Measurements from ENCODE around the gene POTEB3. TPM values are rescaled to one million over a fixed set of nuclear protein-coding genes. Genes with fewer than 3 reads are reported as not detected.
"Not testable (repeated sequence)": the region's sequence is repeated elsewhere in the genome, so short reads cannot be mapped to it uniquely, and the experiment has no call there.

The POTEB3 gene
- total RNA-seq: not detected

DNA sequence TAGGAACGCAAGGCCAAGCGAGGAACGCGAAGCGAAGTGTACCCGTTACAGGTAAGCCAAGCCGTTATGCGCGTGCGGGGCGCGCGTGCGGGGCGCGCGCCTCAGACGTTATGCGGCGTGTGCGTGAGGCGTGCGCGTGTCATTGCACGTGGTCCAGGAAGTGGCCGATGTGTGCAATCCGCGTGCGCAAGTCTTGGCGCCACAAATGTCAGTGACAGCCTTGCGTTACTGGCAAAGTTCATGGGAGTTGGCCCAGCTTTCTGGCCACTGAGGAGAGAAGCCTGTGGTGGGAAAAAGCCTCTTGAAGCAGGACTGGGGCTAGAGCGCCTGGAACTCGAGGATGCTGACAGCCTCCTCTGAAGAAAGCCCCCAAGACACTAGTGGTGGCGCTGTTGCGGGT, at the start of gene POTEB3:
Gene POTEB3 (minus strand): TSS at position 101 of the 400 bp plus-strand sequence. CDS start 488 bp downstream, outside the sequence.
- CTCF ChIA-PET, POLR2A ChIA-PET: not testable (repeated sequence)

DNA sequence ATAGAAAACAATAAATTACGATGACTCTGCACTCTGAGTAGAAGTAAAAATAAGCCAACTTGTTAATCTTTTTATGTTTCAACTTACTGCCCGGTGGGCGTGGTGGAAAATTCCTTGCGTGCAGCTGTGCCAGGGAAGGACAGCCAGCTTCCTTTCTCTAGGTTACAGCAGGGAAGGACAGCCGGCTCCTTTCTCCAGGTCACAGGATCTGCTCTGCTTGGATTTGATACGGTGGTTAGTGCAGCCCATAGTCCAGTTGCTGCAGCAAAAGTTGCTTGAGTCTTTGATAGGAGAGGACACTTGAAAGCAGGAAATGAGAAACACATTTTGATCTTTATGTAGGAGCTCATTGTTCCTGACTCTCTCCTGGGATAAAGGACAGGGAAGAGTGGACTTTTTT, 13.4 kb upstream of the POTEB3 start:
- CTCF ChIA-PET, POLR2A ChIA-PET: not testable (repeated sequence)

DNA sequence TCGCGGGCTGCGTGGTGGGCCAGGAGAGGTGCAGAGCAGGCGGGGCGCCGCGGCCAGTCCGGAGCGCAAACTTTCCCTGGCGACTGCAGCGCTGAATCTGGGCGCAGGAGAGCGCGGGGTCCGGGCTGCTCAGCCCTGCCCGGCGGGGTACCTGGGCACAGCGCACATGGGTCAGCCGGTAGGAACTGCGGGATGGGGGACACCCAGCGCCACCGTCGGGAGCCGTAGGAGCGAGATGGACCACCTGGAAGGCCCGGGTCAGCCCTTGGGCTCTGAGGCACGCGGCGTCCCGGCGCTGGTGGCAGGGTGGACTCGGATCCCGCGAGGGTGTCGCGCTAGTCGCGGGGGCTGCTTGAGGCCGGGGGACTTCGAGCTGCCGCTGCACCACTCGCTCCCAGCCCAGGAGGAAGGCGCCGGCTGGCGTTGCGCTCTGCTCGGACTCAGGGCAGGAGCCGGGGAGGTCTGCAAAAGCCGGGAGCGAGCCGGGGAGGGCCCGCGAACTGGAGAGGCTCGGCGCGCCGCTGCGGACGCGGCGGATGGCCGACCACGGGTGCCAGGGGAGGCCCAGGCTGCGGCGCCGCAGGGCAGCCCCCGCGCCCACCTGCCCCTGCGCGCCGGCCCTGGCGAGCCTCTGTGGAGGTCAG, 11.7 kb upstream of the POTEB3 start:
- POLR2A ChIA-PET, CTCF ChIA-PET: not testable (repeated sequence)

GRCh38 chr15:21451487-21451886, 11.2 kb upstream of the POTEB3 start:
- CTCF ChIA-PET, POLR2A ChIA-PET: not testable (repeated sequence)

DNA sequence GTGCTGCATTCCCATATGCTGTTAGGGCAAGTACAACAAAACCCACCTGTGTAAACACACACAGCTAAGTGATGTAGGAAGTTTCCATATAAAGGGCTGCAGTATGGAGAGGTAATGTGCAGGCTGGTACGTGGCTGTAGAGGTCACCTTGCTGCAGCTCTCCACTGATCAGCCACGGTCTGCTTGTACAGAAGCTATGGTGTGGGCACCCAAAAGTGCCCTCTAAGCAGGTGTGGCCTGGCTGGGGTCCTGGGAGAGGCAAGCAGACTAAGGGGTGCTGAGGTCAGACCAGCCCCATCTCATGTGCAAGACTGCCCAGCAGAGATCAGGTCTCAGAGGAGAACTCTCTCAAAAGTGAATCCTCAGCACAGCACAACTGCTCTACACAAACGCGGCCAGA, 32.9 kb downstream of the POTEB3 start:
- CTCF ChIA-PET, POLR2A ChIA-PET: not testable (repeated sequence)

GRCh38 chr15:21401531-21401930, 38.8 kb downstream of the POTEB3 start:
- CTCF ChIA-PET, POLR2A ChIA-PET: not testable (repeated sequence)

DNA sequence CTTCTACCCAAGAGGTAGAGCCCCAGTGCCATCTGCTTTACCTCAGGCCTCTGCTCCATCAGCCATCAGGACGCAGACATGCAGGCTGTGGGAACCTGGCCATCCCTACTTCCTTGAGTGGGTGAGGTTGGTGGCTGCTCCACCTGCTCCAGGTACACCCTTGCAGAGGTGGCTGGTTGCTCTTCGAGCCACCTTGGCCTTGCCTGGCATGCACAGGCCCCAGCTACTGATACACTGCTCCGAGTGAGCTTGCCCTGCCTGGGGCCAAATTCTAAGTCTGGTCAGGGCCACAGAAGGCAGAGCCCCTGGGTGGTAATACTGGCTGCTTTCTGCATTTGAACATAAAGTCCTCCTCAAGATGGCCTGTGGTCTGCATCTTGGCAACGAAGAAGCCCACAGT, 41.2 kb downstream of the POTEB3 start:
- POLR2A ChIA-PET, CTCF ChIA-PET: not testable (repeated sequence)

DNA sequence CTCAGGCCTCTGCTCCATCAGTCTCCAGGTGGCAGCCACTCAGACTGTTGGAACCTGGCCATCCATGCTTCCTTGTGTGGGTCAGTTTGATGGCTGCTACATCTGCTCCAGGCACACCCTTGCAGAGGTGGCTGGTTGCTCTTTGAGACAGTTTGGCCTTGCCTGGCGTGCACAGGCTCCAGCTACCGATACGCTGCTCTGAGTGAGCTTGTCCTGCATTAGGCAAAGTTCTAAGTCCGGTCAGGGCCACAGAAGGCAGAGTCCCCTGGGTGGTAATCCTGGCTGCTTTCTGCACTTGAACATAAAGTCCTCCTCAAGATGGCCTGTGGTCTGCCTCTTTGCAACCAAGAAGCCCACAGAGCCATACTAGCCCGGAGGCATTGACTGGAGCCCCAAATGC, 41.8 kb downstream of the POTEB3 start:
- CTCF ChIA-PET, POLR2A ChIA-PET: not testable (repeated sequence)

DNA sequence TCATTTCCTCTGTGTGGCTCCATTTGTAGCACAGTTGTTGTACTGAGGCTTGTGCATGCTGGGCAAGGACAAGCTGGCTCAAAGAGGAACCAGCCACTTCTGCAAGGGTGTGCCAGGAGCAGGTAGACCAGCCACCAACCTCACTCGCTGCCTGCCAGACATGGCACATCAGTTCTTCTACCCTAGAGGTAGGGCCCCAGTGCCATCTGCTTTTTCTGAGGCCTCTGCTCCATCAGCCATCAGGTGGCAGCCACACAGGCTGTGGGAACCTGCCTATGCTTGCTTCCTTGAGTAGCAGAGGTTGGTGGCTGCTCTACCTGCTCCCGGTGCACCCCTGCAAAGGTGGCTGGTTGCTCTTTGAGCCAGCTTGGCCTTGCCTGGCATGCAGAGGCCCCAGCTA, 42.6 kb downstream of the POTEB3 start:
- POLR2A ChIA-PET, CTCF ChIA-PET: not testable (repeated sequence)

DNA sequence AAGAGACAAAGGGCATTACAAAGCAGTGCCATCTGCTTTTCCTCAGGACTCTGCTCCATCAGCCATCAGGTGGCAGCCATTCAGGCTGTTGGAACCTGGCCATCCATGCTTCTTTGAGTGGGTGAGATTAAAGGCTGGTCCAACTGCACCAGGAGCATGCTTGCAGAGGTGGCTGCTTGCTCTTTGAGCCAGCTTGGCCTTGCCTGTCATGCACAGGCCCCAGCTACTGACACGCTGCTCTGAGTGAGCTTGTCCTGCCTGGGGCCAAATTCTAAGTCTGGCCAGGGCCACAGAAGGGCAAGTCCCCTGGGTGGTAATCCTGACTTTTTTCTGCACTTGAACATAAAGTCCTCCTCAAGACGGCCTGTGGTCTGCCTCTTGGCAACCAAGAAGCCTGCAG, 43.1 kb downstream of the POTEB3 start:
- POLR2A ChIA-PET, CTCF ChIA-PET: not testable (repeated sequence)

DNA sequence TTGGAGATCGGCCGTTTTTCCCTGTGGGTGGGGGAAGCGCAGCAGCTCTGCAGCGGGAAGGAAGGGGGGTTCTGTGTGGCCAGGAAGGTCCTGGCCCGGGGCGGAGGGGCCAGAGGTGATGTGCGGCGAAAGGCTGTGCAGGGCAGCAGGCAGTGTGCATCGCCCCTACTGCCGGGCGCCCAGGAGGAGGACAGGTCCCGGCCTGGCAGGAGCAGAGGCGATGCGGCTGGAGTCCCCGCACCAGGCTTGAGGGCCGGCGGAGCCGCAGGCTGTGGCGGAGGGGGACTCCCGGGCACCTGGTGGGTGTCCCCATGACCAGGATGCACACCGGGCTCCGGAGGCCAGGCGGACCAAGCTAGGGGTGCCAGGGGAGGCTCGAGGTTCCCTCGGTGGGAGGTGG, 54.3 kb downstream of the POTEB3 start:
- CTCF ChIA-PET, POLR2A ChIA-PET: not testable (repeated sequence)

- CTCF ChIA-PET, POLR2A ChIA-PET: not testable (repeated sequence)
These were observed 56.3 kb downstream of the POTEB3 start for GRCh38 chr15:21383866-21384485.

DNA sequence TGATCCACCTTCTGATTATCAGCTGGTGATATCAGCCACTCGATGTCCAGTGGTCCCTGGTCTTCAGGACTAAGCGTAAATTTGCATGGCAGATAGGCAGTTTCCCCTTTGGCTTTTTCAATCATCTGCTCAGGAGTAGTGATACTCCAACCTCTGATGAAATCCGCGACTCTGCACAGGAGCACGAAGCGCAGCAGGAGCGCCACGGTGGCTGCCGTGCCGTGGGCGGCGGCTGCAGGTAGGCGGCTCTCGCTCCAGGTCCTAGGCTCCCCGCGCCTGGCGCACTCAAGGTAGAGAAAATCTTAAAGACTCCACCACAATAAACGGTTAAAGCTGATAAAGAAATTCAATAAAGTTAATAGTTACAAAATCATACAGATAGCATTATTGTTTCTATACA, 66.6 kb downstream of the POTEB3 start:
- CTCF ChIA-PET, POLR2A ChIA-PET: not testable (repeated sequence)

GRCh38 chr15:21369177-21369576, 71.1 kb downstream of the POTEB3 start:
- POLR2A ChIA-PET, CTCF ChIA-PET: not testable (repeated sequence)

DNA sequence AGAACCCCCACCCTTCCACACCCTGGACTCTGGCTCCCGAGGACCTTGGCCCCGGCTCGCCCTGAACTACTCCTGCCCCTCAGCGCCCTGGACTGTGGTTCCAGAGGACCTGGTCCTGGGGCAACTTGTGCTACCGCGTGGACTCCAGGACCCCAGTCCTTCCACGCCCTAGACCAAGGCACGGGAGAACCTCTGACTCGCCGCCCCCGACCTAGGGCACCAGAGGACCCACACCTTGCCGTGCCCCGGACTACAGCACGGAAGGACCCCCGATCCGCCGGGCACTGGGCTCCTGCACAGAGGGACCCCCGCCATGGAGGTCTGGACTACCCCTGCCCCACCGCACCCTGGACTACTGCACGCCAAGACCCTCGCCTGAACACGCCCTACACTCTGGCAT, 71.7 kb downstream of the POTEB3 start:
- POLR2A ChIA-PET, CTCF ChIA-PET: not testable (repeated sequence)
